ENCODE results near the gene RAPGEF1.

The RAPGEF1 gene

GRCh38 chr9:131624636-131625507, 115.0 kb downstream of the RAPGEF1 start:
- TF ChIP-seq CTCF (IDR thresholded peaks at IDR 0.05; ENCODE audit: low read depth, low read length), result no peak
- no peak overlapping the region for H3K4me3 ChIP-seq (ENCODE audit: low read depth, low read length)

DNA sequence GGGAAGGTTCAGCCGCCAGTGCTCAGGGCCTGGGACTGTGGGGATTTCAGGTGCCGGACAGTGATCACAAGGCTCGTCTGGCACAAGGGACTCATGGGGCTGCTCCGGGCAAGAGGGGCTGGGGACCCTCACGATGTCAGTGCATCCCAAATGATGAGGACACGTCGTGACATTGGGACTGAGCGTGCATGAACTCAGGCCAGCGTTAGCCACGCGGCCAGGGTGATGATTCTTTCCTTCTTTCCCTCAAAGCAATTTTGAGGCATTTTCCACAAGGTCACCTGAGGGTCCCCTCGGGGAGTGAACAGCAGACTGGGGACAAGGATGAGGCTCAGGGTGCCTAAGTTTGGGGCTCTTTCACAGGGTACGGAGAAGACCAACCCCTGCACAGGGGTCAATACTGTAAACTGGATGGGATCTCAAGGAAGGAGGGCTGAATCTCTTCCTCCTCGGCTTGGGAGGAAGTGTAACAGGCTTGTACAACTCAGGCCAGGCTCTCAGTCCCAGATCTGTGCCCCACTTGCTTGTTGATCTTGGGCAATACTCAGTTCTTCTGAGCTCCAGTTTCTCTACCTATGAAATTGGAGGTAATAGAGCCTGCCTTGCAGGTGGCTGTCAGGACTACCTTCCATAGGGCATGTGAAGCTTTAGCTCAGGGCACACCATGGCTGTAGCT, 116.1 kb downstream of the RAPGEF1 start:
- TF ChIP-seq CTCF (IDR thresholded peaks at IDR 0.05; ENCODE audit: low read depth, low read length), result no peak
- H3K4me3 ChIP-seq (ENCODE audit: low read depth, low read length), result no peak overlapping the region

DNA sequence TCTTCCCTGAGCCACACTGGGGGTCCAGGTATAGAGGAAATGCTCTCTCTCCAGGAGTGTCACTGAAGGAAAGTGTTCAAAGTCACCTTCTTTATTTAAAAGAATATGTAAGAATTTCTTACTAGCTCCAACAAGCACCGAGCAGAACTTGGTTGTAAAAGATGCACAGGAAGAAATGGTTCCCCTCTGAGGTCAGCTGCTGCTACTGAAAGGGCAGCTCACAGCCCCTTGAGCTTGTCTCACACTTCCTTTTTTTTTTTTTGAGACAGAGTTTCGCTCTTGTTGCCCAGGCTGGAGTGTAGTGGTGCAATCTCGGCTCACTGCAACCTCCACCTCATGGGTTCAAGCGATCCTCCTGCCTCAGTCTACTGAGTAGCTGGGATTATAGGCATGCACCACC, 117.4 kb downstream of the RAPGEF1 start:
- no peak overlapping the region for H3K4me3 ChIP-seq (ENCODE audit: low read depth, low read length)
- TF ChIP-seq CTCF (IDR thresholded peaks at IDR 0.05; ENCODE audit: low read depth, low read length), result no peak

GRCh38 chr9:131621551-131622358, 118.1 kb downstream of the RAPGEF1 start:
- H3K4me3 ChIP-seq (ENCODE audit: low read depth, low read length), result no peak overlapping the region
- no peak for TF ChIP-seq CTCF (IDR thresholded peaks at IDR 0.05; ENCODE audit: low read depth, low read length)

GRCh38 chr9:131620764-131621520, 118.9 kb downstream of the RAPGEF1 start:
- H3K4me3 ChIP-seq (ENCODE audit: low read depth, low read length), result no peak overlapping the region
- TF ChIP-seq CTCF (IDR thresholded peaks at IDR 0.05; ENCODE audit: low read depth, low read length), result no peak

DNA sequence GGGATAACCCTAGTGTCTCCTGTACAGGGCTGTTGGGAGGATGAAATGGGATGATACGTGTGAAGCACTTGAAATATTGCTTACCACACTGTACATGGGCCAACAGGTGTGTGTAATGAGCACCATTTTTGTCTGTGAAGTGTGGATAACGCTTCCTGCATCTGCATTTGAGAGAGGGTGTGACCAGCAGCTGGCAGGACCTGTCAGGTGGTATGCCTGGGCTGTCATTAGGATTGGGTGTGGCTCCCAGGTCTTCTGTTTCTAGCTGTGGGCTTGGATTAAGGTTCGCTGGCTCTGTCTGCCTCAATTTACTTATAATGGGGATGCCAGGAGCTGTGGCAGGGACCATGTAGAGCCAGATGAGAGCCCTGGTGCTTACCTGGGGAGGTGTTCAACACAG, 120.2 kb downstream of the RAPGEF1 start:
- no peak for TF ChIP-seq CTCF (IDR thresholded peaks at IDR 0.05; ENCODE audit: low read depth, low read length)
- no peak overlapping the region for H3K4me3 ChIP-seq (ENCODE audit: low read depth, low read length)
